AG08395 (cell line): ENCODE results near the gene CENATAC.
"Not testable (repeated sequence)": the region's sequence is repeated elsewhere in the genome, so short reads cannot be mapped to it uniquely, and the experiment has no call there.

Experiments used
- DNase-seq: peaks from one replicate; pipeline ENCODE4 v3.0.0; 2012; ENCODE audit warnings: mixed read lengths, low spot score

CENATAC gene

DNA sequence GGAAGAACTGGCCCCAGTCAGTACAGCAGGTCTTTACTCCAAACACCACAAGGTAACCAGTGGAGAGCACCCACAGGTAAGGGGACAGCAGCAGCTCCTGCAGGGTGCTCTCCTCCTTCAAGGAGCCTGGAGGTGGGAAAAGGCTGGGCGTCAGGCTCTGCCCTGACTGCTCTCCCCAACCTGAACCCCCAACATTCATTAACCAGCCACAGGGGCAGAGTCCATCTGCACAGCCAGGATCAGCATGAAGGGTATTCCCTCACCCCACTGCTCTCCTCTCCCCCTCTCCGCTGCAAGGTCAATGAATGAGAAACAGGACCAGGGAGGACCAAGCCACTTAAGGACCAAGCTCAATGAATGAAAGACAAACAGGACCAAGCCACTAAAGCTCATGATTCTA lies 29.0 kb downstream of the CENATAC start:
- no peak for DNase-seq

DNA sequence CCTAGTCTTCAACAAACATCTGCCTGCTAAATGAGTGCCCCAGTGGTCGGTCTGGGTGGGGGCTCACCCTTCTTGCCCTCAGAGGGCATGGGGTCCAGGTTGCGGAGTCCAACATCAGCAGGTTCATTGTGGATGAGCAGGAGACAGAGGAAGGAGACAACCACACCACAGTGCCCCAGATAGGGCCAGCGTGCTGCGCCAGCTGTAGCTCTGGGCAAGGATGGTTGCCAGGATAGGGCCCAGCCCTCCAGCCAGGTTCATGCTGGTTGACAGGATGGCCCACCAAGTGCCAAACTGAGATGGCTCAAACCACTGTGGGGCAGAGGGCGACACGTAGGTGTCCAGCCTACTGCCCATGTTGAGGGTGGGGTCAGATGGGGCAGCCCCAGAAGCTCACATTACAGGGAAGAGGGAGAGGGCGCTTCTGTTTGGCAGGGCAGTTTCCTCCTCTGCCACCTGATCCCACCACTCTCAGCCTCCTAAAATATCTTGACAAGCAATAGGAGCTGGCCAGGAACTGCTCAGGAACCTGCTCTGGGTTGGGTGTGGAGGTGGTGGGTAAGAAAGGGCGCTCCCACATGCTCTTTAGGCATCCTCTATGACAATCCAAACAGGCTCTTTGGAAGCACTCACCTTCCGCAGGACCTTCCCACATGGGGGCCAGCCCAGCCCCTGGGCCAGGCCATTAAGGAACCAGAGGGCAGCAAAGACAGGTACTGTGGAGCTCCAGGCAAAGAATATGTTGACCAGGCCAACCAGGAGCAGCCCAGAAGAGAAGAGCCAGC lies 29.8 kb downstream of the CENATAC start:
- no peak for DNase-seq

DNA sequence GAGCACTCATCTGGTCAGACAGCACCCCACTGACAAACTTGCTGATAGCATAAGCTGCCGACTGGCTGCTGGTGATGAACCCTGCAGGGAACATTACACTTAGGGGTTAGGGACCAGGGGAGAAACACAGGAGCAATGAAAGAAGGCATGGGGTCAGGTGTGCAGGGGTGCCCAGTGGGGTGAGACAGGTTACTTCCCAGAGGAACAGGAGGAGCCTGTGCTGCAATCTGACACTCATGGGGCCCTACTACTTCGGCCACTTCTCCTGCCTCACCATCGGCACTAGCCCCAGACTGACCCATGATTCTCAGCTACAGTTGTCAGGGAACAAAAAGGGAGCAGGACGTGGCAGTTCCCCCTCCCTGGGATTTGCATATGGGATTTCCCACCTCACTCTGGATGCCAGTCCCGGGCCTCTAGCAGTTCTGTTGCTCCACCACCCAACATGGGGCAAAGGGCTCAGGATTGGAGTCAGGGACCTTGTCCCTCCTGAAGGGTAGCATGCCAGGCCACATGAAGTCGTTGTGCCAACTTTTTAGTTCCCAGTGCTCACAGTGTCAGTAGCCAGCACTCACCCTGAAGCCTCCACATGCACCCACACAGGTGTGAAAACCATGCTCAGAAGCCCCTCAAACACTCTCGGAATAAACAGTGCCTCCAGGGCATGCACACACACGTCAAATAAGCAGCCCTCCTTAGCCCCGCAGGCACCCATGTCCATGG lies 30.6 kb downstream of the CENATAC start:
- DNase-seq = no peak

DNA sequence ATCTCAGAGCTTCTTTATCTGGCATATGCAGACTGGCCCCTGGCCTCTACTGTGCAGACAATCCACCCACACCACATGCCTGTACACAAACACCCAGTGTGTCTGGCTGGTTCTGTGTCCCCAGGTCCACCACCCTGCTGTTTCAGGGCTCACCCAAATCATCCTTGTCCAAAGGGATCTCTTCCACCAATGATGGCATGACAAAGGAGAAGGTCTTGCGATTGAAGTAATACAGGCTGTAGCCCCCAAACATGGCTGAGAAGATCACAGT lies 31.1 kb downstream of the CENATAC start:
- DNase-seq = no peak

DNA sequence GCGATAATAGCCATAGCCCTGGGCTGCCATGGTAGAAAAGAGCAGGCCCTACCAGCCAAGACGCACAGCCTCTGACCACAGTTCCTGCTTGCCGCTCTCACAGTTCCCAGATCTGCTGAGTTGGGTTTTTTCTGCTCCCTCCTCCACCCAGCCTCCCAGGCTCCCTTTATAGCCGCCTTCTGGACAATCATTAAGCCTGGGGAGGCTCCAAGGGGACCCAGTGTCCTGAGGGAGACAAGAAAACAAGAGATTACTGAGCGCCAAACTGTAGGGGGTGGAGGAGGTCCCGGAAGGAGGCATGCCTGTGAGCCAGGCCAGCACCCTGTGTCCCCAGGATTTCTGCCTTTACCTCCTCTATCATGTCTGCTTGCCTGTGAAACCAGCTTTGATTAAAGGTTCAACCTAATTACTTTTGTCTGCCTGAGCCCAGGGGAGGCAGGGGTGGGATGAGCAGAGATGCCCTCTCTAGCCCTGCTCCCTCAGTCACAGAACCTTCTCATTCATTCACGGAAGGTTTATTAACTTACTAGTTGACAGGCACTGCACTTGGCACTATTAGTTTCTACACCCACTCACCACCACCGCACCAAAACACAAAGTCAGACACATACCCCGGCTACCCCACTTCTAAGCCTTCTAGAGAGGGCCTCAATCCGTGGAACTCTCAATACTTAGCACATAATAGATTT lies 31.5 kb downstream of the CENATAC start:
- no peak for DNase-seq

DNA sequence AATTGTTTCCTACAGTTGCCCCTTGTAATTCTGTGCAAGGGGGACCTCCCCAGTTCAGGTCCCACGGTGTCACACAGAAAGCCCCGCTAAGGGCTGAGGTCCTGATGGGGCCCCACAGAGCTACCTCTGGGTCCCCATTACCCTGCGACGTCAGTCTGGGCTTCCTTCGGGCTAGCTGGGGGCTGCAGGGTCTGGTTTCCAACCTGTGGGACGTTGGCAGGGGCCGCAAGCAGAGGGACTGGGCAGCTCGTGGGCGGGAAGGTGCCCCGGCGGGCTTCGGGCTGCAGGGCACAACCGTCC lies 32.0 kb downstream of the CENATAC start:
- DNase-seq = no peak

DNA sequence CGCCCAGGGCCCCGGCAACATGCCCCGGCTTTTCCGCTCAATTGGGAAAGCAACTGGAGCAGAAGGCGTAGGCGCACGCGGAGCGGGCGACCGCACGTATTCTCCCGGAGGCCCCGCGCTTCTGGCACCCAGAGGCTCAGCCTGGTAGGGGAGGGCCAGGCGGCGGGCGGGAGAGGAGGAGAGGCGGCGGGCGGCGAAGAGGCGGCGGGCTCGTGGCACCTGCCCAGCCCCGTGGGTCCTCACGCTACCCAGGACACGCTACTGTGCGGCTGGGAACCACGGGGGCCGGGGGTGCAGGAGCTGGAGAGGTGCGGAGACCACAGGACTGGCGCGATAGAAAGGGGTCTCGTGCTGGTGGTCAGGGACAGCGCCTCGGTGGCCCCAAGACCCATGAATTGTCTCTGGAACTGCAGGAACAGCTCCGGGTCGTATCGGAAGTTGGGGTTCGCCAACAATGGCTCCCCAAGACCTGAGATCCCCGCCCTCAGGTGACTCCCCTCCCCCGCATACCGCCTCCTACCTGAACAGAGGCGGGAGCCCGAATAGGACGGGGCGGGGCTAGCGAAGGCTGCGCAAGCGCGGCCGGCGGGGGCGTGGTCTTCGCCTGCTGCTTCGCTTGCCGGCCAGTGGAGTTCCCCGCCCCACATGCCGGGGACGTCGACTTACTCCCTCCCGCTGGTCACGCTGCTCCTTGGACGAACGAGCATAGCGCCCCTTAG lies 32.5 kb downstream of the CENATAC start, which contains the start of gene SLC37A4:
Gene SLC37A4 (minus strand): TSS at position 549 of the 719 bp plus-strand sequence.
- DNase-seq = peak; percentile 99

DNA sequence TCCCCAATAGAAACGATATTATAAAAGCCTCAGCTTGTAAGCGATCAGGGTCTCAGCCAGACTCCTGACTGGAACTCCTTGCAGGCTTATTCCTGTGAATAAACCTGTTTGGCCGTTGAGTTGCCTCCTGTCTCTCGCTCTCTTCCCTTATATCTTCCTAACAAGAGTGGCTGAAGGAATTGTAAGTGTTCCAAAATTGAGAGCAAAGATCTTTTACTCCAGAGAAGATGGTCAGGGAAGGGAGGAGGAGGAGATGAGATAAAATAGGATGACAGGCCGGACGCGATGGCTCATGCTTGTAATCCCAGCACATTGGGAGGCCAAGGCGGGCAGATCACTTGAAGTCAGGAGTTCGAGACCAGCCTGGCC lies 34.0 kb downstream of the CENATAC start:
- no peak for DNase-seq

DNA sequence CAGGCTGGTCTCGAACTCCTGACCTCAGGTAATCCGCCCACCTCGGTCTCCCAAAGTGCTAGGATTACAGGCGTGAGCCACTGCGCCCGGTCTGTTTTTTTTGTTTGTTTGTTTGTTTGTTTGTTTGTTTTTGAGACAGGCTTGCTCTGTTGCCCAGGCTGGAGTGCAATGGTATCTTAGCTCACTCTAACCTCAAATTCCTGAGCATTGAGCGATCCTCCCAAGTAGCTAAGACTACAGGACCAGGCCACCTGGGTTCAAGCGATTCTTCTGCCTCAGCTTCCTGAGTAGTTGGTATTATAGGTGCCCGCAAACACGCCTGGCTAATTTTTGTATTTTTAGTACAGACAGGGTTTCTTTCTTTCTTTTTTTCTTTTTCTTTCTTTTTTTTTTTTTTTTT lies 35.5 kb downstream of the CENATAC start:
- not testable (repeated sequence) for DNase-seq

DNA sequence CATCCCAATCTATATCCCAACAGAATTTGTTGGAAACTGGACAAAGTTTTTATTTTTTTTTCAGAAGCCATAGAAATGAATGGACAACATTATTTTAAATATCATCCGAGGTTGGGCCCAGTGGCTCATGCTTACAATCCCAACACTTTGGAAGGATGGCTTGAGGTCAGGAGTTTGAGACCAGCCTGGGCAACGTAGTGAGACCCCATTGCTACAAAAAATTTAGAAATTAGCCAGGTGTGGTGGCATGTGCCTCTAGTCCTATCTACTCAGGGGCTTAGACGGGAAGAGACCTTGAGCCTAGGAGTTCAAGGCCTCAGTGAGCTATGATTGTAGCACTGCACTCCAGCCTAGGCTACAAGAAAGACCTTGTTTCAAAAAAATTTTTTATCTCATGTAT lies 36.9 kb downstream of the CENATAC start:
- no peak for DNase-seq

DNA sequence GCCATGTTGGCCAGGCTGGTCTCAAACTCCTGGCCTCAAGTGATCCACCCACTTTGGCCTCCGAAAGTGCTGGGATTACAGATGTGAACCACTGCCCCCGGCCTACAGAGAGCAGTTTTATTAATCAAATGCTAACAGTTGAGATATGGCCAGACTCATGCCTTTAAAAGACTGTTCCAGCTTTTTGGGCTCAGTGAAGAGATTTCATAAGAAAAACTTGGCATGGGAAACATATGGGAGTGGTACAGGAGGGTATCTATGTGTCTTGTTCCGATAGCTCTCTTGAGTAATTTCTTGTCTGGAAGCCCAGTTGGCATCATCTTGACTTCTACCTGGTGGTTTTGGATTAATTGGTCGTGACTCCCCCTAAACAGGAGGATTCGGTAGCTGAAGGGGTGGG lies 40.9 kb downstream of the CENATAC start:
- no peak for DNase-seq

DNA sequence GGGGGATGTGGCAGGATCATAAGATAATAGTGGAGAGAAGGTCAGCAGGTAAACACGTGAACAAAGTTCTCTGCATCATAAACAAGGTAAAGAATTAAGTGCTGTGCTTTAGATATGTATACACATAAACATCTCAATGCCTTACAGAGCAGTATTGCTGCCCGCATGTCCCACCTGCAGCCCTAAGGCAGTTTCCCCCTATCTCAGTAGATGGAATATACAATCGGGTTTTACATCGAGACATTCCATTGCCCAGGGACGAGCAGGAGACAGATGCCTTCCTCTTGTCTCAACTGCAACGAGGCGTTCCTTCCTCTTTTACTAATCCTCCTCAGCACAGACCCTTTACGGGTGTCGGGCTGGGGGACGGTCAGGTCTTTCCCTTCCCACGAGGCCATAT lies 41.5 kb downstream of the CENATAC start:
- not testable (repeated sequence) for DNase-seq

DNA sequence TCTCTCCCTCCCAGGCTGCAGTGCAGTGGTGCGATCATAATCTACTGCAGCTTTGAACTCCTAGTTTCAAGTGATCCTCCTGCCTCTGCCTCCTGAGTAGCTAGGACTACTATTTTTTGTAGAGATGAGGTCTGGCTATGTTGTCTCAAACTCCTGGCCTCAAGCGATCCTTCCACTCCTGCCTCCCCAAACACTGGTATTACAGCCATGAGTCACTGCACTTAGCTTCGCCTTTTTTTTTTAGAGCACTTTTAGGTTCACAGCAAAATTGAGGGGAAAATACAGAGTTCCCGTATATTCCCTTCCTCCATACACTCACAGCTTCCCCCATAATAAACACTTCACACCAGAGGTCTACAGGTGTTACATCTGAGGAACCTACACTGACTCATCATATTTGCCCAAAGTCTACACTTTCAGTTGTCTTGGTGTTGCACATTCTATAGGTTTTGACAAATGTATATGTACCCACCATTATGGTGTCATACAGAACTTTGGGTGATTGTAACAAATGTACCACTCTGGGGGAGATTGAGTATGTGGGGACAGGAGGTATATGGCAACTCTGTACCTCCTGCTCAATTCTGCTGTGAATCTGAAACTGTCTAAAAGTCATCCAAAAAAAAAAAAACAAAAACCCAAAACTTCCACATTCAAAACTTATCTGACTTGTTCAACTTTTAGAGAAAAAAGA lies 44.0 kb downstream of the CENATAC start:
- DNase-seq = no peak

DNA sequence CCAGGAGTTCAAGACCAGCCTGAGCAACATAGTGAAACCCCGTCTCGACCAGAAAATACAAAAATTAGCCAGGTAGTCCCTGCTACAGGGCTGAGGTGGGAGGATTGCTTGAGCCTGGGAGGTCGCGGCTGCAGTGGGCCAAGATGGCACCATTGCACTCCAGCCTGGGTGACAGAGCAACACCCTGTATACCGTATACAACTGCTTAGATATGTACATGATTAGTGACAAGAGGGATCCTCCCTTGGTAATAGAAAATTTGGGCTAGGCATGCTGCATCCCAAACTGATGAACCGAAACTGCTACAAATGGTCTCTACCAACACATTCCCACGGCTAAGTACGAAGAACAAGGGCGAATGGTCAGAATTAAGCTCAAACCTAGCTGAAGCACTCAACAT lies 45.0 kb downstream of the CENATAC start:
- DNase-seq = no peak

DNA sequence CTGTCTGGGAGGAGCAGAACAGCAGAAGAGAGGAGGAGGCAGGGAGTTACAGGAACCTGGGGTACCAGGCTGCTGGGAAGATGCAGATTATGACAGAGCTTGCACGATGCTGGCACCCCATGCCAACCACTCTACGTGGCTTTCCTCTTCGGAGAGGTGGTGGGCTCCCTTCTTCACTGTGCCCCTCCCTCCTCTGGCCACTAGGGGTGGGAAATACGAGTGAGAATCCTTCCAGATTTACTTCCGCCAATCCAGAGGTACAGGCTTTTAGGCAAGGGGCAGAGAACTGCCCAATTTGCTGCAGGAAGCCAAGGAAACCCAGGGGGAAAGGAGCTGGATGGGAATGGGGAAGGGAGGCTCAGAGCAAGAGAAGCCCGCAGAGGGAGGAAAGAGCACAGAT lies 46.8 kb downstream of the CENATAC start:
- no peak for DNase-seq

DNA sequence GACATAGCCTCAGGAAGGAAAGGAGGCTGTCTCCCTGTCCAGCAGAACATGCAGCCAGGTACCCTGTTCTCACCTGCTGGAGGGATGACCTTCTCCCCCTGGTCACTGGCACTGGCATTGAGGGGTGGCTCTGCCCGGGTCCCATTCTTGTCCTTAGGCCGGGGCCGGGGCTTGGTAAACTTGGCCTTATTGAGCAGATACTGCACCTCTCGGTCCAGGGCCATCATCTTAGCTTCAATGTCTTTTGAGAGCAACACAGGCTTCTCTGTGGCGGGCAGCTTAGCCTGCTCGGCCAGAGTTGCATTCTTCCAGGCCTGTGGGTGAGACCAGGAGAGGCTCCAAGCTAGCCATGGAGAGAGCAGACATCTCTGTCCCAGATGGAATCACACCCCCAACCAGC lies 48.6 kb downstream of the CENATAC start:
- DNase-seq = no peak

DNA sequence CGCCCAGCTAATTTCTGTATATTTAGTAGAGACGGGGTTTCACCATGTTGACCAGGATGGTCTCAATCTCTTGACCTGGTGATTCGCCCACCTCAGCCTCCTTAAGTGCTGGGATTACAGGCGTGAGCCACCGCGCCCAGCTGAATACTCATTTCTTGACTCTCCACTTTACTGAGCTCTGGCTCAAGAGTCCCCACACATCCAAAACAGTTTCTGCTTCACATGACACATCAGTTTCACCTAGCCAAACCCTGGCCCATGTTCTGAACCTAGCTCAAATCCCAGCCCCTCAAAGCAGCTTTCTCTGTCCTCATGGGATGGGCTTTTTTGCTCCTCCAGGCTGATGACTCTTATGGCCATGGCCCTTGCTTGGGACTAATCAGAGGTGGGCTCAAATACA lies 49.3 kb downstream of the CENATAC start:
- DNase-seq = no peak

DNA sequence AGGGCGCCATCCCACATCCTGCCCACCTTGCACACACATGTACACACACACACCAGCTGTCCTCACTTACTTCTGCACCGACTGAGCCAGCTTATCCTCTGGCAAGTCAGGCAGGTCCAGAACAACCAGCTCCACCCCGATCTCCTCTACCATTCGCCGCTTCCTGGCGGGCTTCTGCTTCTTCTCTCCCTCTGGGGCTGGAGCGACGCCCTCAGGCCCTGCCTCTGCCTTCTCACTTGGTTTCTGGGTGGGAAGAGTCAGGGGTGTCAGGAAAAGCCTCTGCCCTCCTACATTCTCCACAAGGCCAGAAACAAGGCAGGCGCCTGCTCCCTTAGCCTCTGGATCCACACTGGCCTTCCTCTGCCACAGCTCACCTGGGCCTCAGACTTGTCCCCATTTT lies 50.7 kb downstream of the CENATAC start:
- DNase-seq = no peak

DNA sequence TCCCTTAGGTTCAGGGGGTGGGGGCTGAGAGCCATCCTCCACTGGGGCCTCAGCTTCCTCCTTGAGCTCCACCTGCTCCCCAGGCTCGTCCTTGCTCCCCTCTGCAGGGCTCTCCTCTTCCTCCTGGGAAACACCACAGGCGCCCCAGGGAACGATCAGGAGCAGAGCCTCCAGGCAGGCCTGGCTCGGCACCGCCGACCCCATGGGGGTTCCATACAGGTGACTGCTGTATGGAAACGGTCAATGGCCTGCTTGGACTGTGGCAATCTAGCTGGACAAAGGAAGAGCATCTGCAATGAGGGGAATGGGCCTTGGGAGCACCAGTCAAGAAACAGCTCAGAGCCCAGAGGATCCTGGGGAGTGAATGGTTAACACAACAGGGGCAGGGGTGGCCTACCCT lies 51.1 kb downstream of the CENATAC start:
- DNase-seq = no peak

DNA sequence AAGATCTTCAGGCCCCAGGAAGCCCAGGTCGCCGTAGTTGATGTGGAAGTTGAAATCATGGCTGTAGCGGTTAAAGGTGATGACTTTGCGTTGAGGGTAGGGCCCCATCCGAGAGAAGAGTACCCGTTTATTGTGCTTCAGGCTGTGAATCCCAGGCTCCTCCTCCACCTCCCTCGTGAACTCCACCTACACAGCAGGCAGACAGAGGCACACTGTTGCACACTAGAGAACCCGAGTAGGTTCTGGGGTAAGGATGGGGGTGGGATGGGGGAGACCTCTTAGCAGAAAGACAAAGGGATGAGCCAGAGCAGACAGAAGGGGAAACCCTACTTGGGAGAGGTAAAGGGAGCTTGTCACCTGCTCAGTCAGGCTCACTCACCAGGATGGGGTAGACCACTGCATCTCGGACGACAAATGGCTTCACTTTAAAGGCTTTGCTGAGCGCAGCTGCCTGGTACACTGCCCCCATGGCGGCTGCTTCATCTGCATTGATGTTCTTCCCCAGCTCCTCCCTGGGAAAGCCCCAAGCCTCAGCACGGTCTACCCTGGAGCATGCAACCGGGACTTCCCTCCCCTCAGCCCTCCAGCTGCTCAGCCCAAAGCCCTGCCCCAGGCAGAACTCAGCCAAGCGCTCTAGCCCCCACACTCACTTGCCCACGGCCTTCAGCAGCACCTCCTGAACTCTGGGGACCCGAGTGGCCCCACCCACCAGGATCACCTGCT lies 53.7 kb downstream of the CENATAC start:
- no peak for DNase-seq

DNA sequence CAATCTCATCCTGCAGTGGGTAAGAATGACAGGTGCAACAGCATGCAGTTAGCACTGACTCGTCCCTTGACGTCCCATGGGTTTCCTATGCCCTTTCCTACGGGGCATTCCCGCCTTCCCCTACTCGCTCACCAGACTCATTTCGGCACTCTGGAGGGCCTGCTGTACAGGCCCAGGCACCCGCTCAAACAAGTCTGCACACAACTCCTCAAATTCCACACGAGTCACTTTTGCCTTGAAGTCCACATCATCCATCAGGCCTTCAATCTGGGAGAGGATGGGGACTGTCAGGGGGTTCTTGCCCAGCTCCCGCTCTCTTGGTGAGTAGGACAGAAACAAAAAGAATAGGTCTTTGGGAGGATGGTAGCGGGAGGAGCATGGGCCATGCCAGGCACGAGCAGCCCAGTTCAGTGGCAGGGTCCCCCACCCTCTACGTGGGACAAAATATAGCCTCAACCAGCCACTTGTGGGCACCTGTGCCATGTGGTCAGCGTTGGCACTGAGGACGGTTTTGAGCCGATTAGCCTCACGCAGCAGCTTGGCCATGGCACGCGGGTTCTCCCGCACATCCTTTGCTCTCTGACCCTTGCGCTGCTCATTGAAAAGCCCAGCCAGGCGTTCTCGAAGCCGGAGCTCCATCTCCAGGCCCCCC lies 54.4 kb downstream of the CENATAC start:
- DNase-seq = no peak
